Measurements from ENCODE around the gene HELB. TPM values are rescaled to one million over a fixed set of nuclear protein-coding genes. Genes with fewer than 3 reads are reported as not detected.

Gene HELB
- total RNA-seq, 1 experiment from 2014 or later = 9.3 TPM

- Histone ChIP-seq H3K4me3 (replicated peaks in 1 of 2; ENCODE audit: low read depth in 1 of 2, low read length in 2 of 2) (no peak overlapping the region), H4K20me1 (ENCODE audit: insufficient read depth) (no peaks in the 10 kb centered on the region), H3K9me3 (ENCODE audit: control insufficient read depth in 1 of 2, insufficient read depth in 1 of 2, low read depth in 1 of 2, low read length in 2 of 2) (no peaks in the 10 kb centered on the region), H3K9me2 (ENCODE audit: insufficient read depth) (no peaks in the 10 kb centered on the region), H3K9ac (ENCODE audit: low read length) (no peak overlapping the region), H2AFZ (ENCODE audit: low read depth, low read length, poor library complexity, severe bottlenecking) (no peak overlapping the region), H3K36me3 (ENCODE audit: control insufficient read depth in 1 of 2, insufficient read depth in 2 of 2, low read length in 2 of 2) (no peaks in the 10 kb centered on the region), H3K4me1 (ENCODE audit: control insufficient read depth in 1 of 2, insufficient read depth in 2 of 2, low read length in 2 of 2) (peaks cover 3 to 5% of the 10 kb centered on the region in 2 experiments; a peak in 2 of 4 replicates), H3K27me3 (ENCODE audit: insufficient read depth, low read length) (no peaks in the 10 kb centered on the region), H3K4me2 (ENCODE audit: low read length) (no peak overlapping the region), H3K79me2 (ENCODE audit: insufficient read depth, low read length) (no peaks in the 10 kb centered on the region), H3K27ac (ENCODE audit: low read depth, low read length) (no peak overlapping the region)
- intact Hi-C loops (cut with micrococcal nuclease) = no loop called here
- no TSS peak for BruUV-seq (replicated peaks)
- CTCF ChIA-PET = no interaction called here
- TF ChIP-seq POLR2A (IDR thresholded peaks at IDR 0.05; ENCODE audit: borderline replicate concordance, extremely low read depth, insufficient read depth, insufficient read length) = no peak
- no peak for DNase-seq (ENCODE audit: low read depth, low spot score)
- no peak for ATAC-seq
- RAD21 ChIA-PET (ENCODE audit: low non-redundant PET in 1 of 2, low total read pairs in 2 of 2, uncharacterized antibody in 2 of 2, unreplicated experiment in 2 of 2) = no interaction called here
- POLR2A ChIA-PET = no interaction called here
Observed at GRCh38 chr12:66297080-66297479, 5.2 kb upstream of the HELB start.

GRCh38 chr12:66297923-66298322 lies 4.4 kb upstream of the HELB start:
- no peak for ATAC-seq
- Histone ChIP-seq H3K4me1 (ENCODE audit: control insufficient read depth in 1 of 2, insufficient read depth in 2 of 2, low read length in 2 of 2) (peaks cover 3 to 5% of the 10 kb centered on the region in 2 experiments; a peak in 2 of 4 replicates), H3K79me2 (ENCODE audit: insufficient read depth, low read length) (no peaks in the 10 kb centered on the region), H3K9me3 (ENCODE audit: control insufficient read depth in 1 of 2, insufficient read depth in 1 of 2, low read depth in 1 of 2, low read length in 2 of 2) (no peaks in the 10 kb centered on the region), H3K27me3 (ENCODE audit: insufficient read depth, low read length) (no peaks in the 10 kb centered on the region), H3K36me3 (ENCODE audit: control insufficient read depth in 1 of 2, insufficient read depth in 2 of 2, low read length in 2 of 2) (no peaks in the 10 kb centered on the region), H3K9me2 (ENCODE audit: insufficient read depth) (no peaks in the 10 kb centered on the region), H2AFZ (ENCODE audit: low read depth, low read length, poor library complexity, severe bottlenecking) (no peak overlapping the region), H4K20me1 (ENCODE audit: insufficient read depth) (no peaks in the 10 kb centered on the region), H3K4me2 (ENCODE audit: low read length) (no peak overlapping the region), H3K4me3 (replicated peaks in 1 of 2; ENCODE audit: low read depth in 1 of 2, low read length in 2 of 2) (no peak overlapping the region), H3K27ac (ENCODE audit: low read depth, low read length) (no peak overlapping the region), H3K9ac (ENCODE audit: low read length) (no peak overlapping the region)
- ChIA-PET CTCF (no interaction called here), RAD21 (ENCODE audit: low non-redundant PET in 1 of 2, low total read pairs in 2 of 2, uncharacterized antibody in 2 of 2, unreplicated experiment in 2 of 2) (no interaction called here), POLR2A (no interaction called here)
- intact Hi-C loops (cut with micrococcal nuclease) = no loop called here
- BruUV-seq (replicated peaks) = no TSS peak
- DNase-seq (ENCODE audit: low read depth, low spot score) = no peak
- TF ChIP-seq SIN3A (IDR thresholded peaks at IDR 0.05; ENCODE audit: low read depth) (no peak), YY1 (IDR thresholded peaks at IDR 0.05; ENCODE audit: extremely low read depth, insufficient replicate concordance, low read depth, low read length) (no peak), JUND (IDR thresholded peaks at IDR 0.05) (no peak), ATF3 (IDR thresholded peaks at IDR 0.05) (no peak), EZH2 (IDR thresholded peaks at IDR 0.05) (no peak), CBX3 (IDR thresholded peaks at IDR 0.05; ENCODE audit: low read depth) (no peak), SRF (IDR thresholded peaks at IDR 0.05; ENCODE audit: low read depth) (no peak)
- TF ChIP-seq, protein P1, sequence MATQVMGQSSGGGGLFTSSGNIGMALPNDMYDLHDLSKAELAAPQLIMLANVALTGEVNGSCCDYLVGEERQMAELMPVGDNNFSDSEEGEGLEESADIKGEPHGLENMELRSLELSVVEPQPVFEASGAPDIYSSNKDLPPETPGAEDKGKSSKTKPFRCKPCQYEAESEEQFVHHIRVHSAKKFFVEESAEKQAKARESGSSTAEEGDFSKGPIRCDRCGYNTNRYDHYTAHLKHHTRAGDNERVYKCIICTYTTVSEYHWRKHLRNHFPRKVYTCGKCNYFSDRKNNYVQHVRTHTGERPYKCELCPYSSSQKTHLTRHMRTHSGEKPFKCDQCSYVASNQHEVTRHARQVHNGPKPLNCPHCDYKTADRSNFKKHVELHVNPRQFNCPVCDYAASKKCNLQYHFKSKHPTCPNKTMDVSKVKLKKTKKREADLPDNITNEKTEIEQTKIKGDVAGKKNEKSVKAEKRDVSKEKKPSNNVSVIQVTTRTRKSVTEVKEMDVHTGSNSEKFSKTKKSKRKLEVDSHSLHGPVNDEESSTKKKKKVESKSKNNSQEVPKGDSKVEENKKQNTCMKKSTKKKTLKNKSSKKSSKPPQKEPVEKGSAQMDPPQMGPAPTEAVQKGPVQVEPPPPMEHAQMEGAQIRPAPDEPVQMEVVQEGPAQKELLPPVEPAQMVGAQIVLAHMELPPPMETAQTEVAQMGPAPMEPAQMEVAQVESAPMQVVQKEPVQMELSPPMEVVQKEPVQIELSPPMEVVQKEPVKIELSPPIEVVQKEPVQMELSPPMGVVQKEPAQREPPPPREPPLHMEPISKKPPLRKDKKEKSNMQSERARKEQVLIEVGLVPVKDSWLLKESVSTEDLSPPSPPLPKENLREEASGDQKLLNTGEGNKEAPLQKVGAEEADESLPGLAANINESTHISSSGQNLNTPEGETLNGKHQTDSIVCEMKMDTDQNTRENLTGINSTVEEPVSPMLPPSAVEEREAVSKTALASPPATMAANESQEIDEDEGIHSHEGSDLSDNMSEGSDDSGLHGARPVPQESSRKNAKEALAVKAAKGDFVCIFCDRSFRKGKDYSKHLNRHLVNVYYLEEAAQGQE (IDR thresholded peaks at IDR 0.05; ENCODE audit: low read depth) = no peak

Data from HCT116 (cell line).